Activated effector memory CD4-positive, alpha-beta T cell treated with Interleukin-2 at 50 U/mL for 16 hours (primary cell): ENCODE measurements around the gene ADGRE2.
"Not testable (repeated sequence)": the region's sequence is repeated elsewhere in the genome, so short reads cannot be mapped to it uniquely, and the experiment has no call there.

Source experiments
- DNase-seq: peaks from one replicate; pipeline ENCODE4 v3.0.0-alpha.2; 2020

Gene ADGRE2

GRCh38 chr19:14778110-14778845, at the start of gene ADGRE2:
Gene ADGRE2 (minus strand): TSS chr19:14778560. CDS start chr19:14776756, 1,804 bp downstream.
- not testable (repeated sequence) for DNase-seq

GRCh38 chr19:14826006-14826405, 47.6 kb upstream of the ADGRE2 start:
- no peak for DNase-seq

GRCh38 chr19:14821937-14822336, 43.6 kb upstream of the ADGRE2 start:
- no peak for DNase-seq

GRCh38 chr19:14818588-14818987, 40.2 kb upstream of the ADGRE2 start:
- no peak for DNase-seq

- no peak for DNase-seq
Observed at GRCh38 chr19:14817052-14817451, 38.7 kb upstream of the ADGRE2 start.

GRCh38 chr19:14814982-14815652, 36.8 kb upstream of the ADGRE2 start:
- DNase-seq: no peak

GRCh38 chr19:14809272-14810057, 31.1 kb upstream of the ADGRE2 start:
- DNase-seq: no peak

- DNase-seq: no peak
Observed at GRCh38 chr19:14804765-14805164, 26.4 kb upstream of the ADGRE2 start.

- no peak for DNase-seq
Observed at GRCh38 chr19:14798760-14799159, 20.4 kb upstream of the ADGRE2 start.

GRCh38 chr19:14796021-14796420, 17.7 kb upstream of the ADGRE2 start:
- no peak for DNase-seq

- no peak for DNase-seq
Observed at GRCh38 chr19:14795078-14795721, 16.8 kb upstream of the ADGRE2 start.

GRCh38 chr19:14792250-14792649, 13.9 kb upstream of the ADGRE2 start:
- DNase-seq: not testable (repeated sequence)

GRCh38 chr19:14786421-14786851, 8.1 kb upstream of the ADGRE2 start:
- no peak for DNase-seq

- not testable (repeated sequence) for DNase-seq
Observed at GRCh38 chr19:14785102-14785793, 6.9 kb upstream of the ADGRE2 start.

- DNase-seq: not testable (repeated sequence)
Observed at GRCh38 chr19:14784730-14785101, 6.4 kb upstream of the ADGRE2 start.

- not testable (repeated sequence) for DNase-seq
Observed at GRCh38 chr19:14783410-14783998, 5.1 kb upstream of the ADGRE2 start.

GRCh38 chr19:14782626-14783409, 4.5 kb upstream of the ADGRE2 start:
- no peak for DNase-seq

- not testable (repeated sequence) for DNase-seq
Observed at GRCh38 chr19:14781713-14782536, 3.6 kb upstream of the ADGRE2 start.

- not testable (repeated sequence) for DNase-seq
Observed at GRCh38 chr19:14780622-14781225, 2.4 kb upstream of the ADGRE2 start.

- no peak for DNase-seq
Observed at GRCh38 chr19:14779151-14779550, 791 bp upstream of the ADGRE2 start.
